K562 treated with DMSO at 1 percent for 48 hours (cell line): ENCODE measurements around the gene KLHDC1. TPM values are rescaled to one million over a fixed set of nuclear protein-coding genes. Genes with fewer than 3 reads are reported as not detected.

Source experiments
- total RNA-seq: library from RNA; unstranded; fragments of 300-600 nt; gene quantifications from 2 replicates; pipeline ENCODE4 v1.2.3, GENCODE V29; 2022; ENCODE audit warnings: low replicate concordance; ENCODE audit errors: extremely low read depth

KLHDC1 gene
- not detected in 2 replicates for total RNA-seq

GRCh38 chr14:49692811-49693734, at the start of gene KLHDC1:
TSS of gene KLHDC1 (plus strand) at chr14:49693120. CDS start at chr14:49693195, 75 bp downstream.

GRCh38 chr14:49687942-49688700, 4.8 kb upstream of the KLHDC1 start, which contains the start of gene POLE2:
TSS of gene POLE2 (minus strand) at chr14:49688214. CDS start at chr14:49688203, 11 bp downstream.

GRCh38 chr14:49767571-49768300, 74.8 kb downstream of the KLHDC1 start, which contains the start of gene KLHDC2:
TSS of gene KLHDC2 (plus strand) at chr14:49768153. CDS start at chr14:49768469, 316 bp downstream.

Other genes with a start within 250 kb of the KLHDC1 start
- gene RPS29, start 106.7 kb upstream of the KLHDC1 start, total RNA-seq: not detected in 2 replicates
- not detected in 2 replicates for gene LRR1, start 94.2 kb upstream of the KLHDC1 start, total RNA-seq
- gene RPL36AL, start 72.5 kb upstream of the KLHDC1 start, total RNA-seq: not detected in 2 replicates
- not detected in 2 replicates for gene MGAT2, start 72.3 kb upstream of the KLHDC1 start, total RNA-seq
- not detected in 2 replicates for gene DNAAF2, start 57.9 kb upstream of the KLHDC1 start, total RNA-seq
- not detected in 2 replicates for gene POLE2, start 4.9 kb upstream of the KLHDC1 start, total RNA-seq
- gene KLHDC2, start 75.0 kb downstream of the KLHDC1 start, total RNA-seq: not detected in 2 replicates
- gene NEMF, start 159.7 kb downstream of the KLHDC1 start, total RNA-seq: not detected in 2 replicates
- gene ARF6, start 200.0 kb downstream of the KLHDC1 start, total RNA-seq: not detected in 2 replicates